Measurements from ENCODE around the gene TOR4A. TPM values are rescaled to one million over a fixed set of nuclear protein-coding genes. Genes with fewer than 3 reads are reported as not detected.

The TOR4A gene
- total and polyA plus RNA-seq, 10 of the 15 experiments (the other 5 are each of a cell fraction or from before 2014, with no cell fraction given) = 2.0 to 19.9 (median 3.7) TPM

GRCh38 chr9:137242269-137243203 is 35.0 kb upstream of the TOR4A start:
- H3K9me3 ChIP-seq (replicated peaks; ENCODE audit: control insufficient read depth, insufficient read depth, low read length) = no peaks in the 10 kb centered on the region
- FAIRE-seq = no peak
- WGBS (ENCODE audit: insufficient coverage, insufficient replicate concordance, low lambda C conversion rate, missing lambda C conversion rate) = 63% methylated on average over 34 of the region's 36 CpGs
- ChIA-PET CTCF (interaction anchor here (0.6 to 0.9 kb wide), 3 partner anchors 12 to 202 kb away, joined by 3 to 6 read pairs (median 3); no protein-coding TSS in a partner anchor), RAD21 (ENCODE audit: unreplicated experiment) (interaction anchor here (0.6 to 0.8 kb wide), 2 partner anchors 11 to 284 kb away, joined by 3 read pairs; no protein-coding TSS in a partner anchor), POLR2A (interaction anchor here (0.6 to 9.2 kb wide), 6 partner anchors 13 to 92 kb away, joined by 3 to 112 read pairs (median 4); partner anchors contain the start of genes NELFB and TOR4A), SMC1A (ENCODE audit: uncharacterized antibody, unreplicated experiment) (interaction anchor here (1.0 to 1.1 kb wide), 2 partner anchors 20 to 59 kb away, joined by 3 to 4 read pairs; partner anchors contain the start of genes NRARP and RNF208)
- peak overlapping the region; percentile 35; the same call in 1 of the 2 replicates for H3K27ac ChIP-seq (ENCODE audit: control insufficient read depth, insufficient read depth)
- peaks cover 8 to 14% of the 10 kb centered on the region in 2 experiments for H3K36me3 ChIP-seq (ENCODE audit: control insufficient read depth in 2 of 2, insufficient read depth in 2 of 2, low read length in 1 of 2)
- peaks cover 30% of the 10 kb centered on the region for H3K4me1 ChIP-seq (ENCODE audit: control insufficient read depth, insufficient read depth, low read length)
- DNase-seq (ENCODE audit: low read depth, low spot score) = no peak
- peak overlapping the region; percentile 98 for H3K4me3 ChIP-seq
- no peaks in the 10 kb centered on the region for H3K27me3 ChIP-seq (replicated peaks in 1 of 2; ENCODE audit: control insufficient read depth in 2 of 2, insufficient read depth in 2 of 2, low read length in 1 of 2)
- no peak overlapping the region for H2AFZ ChIP-seq (ENCODE audit: control insufficient read depth, low read depth, low read length)
- TF ChIP-seq BACH1 (IDR thresholded peaks at IDR 0.05; ENCODE audit: borderline replicate concordance) (peak; percentile 9; the same call in 1 of the 2 replicates), POLR2AphosphoS2 (IDR thresholded peaks at IDR 0.05; ENCODE audit: low read depth, low read length) (0 out of 2 replicates have a peak, but pooled peaks have one; percentile 47), RCOR1 (conservative IDR thresholded peaks at IDR 0.05; ENCODE audit: low read depth, low read length) (no peak), POLR2AphosphoS5 (IDR thresholded peaks at IDR 0.05; ENCODE audit: low read length) (no peak), CEBPZ (IDR thresholded peaks at IDR 0.05; ENCODE audit: low read depth, low read length) (no peak)
- TF ChIP-seq, protein P1, sequence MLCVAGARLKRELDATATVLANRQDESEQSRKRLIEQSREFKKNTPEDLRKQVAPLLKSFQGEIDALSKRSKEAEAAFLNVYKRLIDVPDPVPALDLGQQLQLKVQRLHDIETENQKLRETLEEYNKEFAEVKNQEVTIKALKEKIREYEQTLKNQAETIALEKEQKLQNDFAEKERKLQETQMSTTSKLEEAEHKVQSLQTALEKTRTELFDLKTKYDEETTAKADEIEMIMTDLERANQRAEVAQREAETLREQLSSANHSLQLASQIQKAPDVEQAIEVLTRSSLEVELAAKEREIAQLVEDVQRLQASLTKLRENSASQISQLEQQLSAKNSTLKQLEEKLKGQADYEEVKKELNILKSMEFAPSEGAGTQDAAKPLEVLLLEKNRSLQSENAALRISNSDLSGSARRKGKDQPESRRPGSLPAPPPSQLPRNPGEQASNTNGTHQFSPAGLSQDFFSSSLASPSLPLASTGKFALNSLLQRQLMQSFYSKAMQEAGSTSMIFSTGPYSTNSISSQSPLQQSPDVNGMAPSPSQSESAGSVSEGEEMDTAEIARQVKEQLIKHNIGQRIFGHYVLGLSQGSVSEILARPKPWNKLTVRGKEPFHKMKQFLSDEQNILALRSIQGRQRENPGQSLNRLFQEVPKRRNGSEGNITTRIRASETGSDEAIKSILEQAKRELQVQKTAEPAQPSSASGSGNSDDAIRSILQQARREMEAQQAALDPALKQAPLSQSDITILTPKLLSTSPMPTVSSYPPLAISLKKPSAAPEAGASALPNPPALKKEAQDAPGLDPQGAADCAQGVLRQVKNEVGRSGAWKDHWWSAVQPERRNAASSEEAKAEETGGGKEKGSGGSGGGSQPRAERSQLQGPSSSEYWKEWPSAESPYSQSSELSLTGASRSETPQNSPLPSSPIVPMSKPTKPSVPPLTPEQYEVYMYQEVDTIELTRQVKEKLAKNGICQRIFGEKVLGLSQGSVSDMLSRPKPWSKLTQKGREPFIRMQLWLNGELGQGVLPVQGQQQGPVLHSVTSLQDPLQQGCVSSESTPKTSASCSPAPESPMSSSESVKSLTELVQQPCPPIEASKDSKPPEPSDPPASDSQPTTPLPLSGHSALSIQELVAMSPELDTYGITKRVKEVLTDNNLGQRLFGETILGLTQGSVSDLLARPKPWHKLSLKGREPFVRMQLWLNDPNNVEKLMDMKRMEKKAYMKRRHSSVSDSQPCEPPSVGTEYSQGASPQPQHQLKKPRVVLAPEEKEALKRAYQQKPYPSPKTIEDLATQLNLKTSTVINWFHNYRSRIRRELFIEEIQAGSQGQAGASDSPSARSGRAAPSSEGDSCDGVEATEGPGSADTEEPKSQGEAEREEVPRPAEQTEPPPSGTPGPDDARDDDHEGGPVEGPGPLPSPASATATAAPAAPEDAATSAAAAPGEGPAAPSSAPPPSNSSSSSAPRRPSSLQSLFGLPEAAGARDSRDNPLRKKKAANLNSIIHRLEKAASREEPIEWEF (IDR thresholded peaks at IDR 0.05; ENCODE audit: insufficient replicate concordance, low read depth, low read length) = no peak
- in situ Hi-C loops (cut with MboI) = no loop called here
- peaks cover 30% of the 10 kb centered on the region for H3K79me2 ChIP-seq (ENCODE audit: control insufficient read depth, insufficient read depth, low read length)
- H3K4me2 ChIP-seq (ENCODE audit: control insufficient read depth, insufficient read depth) = peak overlapping the region; percentile 91
- H4K20me1 ChIP-seq (ENCODE audit: control insufficient read depth, insufficient read depth) = peaks cover 4% of the 10 kb centered on the region; the same call in 1 of the 2 replicates
- no peak for ATAC-seq
- intact Hi-C loops (cut with micrococcal nuclease; ENCODE audit: unreplicated experiment) = no loop called here
- peak overlapping the region; percentile 63 for H3K9ac ChIP-seq (ENCODE audit: control insufficient read depth, insufficient read depth, low read length)
- no TSS peak for BruUV-seq (replicated peaks)

Measured in GM12878 (cell line).